Retina (tissue), 1 donor: ENCODE data around the gene SCYL1.
A peak's percentile ranks its signal among the peaks of the same experiment; 100 is the strongest.

Experiments used
- DNase-seq: peaks from one replicate; pipeline ENCODE4 v3.0.0-alpha.2; 2016

Gene SCYL1

GRCh38 chr11:65537620-65538231, 12.8 kb downstream of the SCYL1 start:
- no peak for DNase-seq

DNA sequence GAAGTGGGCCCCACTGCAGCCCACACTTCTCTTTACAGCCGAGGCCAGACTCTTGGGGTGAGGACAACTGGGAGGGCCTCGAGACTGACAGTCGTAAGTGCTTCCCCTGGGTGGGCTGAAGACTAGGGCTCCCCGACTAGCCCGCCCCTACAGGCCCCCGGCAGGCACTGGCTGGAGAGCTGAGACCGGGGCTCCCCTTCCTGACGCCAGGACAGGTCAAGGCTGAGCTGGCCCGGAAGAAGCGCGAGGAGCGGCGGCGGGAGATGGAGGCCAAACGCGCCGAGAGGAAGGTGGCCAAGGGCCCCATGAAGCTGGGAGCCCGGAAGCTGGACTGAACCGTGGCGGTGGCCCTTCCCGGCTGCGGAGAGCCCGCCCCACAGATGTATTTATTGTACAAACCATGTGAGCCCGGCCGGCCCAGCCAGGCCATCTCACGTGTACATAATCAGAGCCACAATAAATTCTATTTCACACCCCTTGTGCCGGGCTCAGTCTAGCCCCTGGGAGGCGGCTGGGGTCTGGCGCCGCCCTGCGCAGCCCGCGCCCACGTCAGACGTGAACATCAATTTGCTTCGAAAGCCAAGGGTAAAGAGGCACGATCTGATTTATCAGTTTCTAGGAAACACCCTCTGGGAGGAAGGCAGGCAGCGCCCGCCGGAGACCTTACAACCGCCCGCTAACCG, 13.5 kb downstream of the SCYL1 start:
- no peak for DNase-seq

GRCh38 chr11:65538915-65539743, 14.2 kb downstream of the SCYL1 start:
- peak; percentile 57 for DNase-seq

GRCh38 chr11:65539744-65540289, 14.9 kb downstream of the SCYL1 start:
- DNase-seq = no peak

GRCh38 chr11:65540290-65541092, 15.6 kb downstream of the SCYL1 start:
- DNase-seq = peak; percentile 91

GRCh38 chr11:65541093-65541982, 16.5 kb downstream of the SCYL1 start:
- no peak for DNase-seq

GRCh38 chr11:65542738-65543390, 18.0 kb downstream of the SCYL1 start:
- no peak for DNase-seq

DNA sequence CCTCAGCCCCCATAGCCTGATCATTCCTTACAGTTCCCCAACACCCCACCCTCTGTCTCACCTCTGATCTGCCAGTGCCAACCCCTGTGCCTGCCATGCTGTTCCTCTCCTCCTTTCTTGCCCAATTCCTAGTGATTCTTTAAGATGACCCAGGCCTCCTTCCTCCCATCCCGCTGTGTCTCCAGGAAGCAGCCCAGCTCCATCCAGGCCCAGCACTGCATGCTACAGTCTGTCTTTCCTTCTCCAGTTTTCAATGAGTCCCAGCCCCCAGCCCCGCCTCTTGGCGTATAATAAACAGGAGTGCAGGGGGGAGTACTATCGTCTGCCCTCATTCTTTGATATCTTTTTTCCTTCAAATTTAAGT, 21.0 kb downstream of the SCYL1 start:
- no peak for DNase-seq

GRCh38 chr11:65546217-65546958, 21.5 kb downstream of the SCYL1 start:
- peak; percentile 61 for DNase-seq

- no peak for DNase-seq
Measured at GRCh38 chr11:65547446-65548125, 22.7 kb downstream of the SCYL1 start.

GRCh38 chr11:65548395-65548794, 23.5 kb downstream of the SCYL1 start:
- no peak for DNase-seq

DNA sequence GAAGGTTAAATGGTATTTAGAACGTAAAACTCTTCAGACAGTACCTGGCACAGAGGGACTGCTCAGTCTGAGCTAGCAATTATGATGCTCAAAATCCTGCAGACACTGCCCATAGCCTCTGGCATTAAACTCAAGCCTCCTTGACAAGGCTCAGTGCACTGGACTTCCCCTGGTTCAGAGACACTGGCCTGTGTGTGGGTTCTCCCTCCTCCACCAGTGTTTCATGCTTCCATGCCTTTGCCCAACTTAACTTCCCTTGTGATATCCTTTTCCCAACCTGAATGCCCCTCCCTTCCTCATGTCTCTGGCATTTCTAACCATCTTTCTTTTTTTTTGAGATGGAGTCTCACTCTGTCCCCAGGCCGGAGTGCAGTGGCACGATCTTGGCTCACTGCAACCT, 24.2 kb downstream of the SCYL1 start:
- DNase-seq = no peak

DNA sequence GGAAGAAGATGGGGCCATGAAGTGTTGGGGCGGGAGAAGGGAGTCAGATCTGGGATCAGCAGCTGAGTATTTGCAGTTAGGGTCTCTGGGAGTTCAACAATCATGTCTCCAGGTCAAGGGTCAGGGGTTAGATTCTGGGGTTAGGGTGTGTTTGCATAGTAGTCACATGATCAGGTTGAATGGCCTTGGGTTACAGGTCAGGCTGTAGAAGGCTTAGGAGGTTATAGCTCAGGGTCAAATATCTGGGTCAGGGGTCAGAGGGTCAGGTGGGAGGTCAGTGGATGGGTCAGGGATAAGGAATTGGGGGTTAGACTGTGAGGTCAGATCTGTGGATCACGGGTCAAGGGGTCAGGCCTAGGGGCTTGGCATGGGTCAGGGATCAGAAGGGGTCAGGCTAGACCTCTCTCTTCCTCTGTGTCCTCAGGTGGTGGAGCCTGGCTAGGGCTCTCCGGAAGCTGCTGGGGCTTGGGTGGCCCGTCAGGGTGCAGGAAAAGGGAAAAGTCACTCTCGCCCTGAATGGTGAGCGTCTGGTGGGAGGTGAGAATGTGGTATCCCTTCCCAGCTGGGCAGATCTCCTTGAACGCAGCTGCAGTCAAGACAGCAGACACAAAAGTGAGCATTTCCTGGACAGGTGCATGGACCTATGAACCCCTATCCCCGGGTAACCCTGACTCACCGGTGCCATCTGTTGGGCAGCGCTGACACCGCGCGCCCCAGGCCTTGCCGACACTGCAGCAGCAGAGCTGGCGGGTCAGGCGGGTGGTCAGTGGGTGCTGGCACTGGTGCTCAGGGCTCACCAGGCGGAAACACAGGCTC, 26.9 kb downstream of the SCYL1 start:
- DNase-seq = peak; percentile 43

- DNase-seq = no peak
Measured at GRCh38 chr11:65552388-65552951, 27.6 kb downstream of the SCYL1 start.

DNA sequence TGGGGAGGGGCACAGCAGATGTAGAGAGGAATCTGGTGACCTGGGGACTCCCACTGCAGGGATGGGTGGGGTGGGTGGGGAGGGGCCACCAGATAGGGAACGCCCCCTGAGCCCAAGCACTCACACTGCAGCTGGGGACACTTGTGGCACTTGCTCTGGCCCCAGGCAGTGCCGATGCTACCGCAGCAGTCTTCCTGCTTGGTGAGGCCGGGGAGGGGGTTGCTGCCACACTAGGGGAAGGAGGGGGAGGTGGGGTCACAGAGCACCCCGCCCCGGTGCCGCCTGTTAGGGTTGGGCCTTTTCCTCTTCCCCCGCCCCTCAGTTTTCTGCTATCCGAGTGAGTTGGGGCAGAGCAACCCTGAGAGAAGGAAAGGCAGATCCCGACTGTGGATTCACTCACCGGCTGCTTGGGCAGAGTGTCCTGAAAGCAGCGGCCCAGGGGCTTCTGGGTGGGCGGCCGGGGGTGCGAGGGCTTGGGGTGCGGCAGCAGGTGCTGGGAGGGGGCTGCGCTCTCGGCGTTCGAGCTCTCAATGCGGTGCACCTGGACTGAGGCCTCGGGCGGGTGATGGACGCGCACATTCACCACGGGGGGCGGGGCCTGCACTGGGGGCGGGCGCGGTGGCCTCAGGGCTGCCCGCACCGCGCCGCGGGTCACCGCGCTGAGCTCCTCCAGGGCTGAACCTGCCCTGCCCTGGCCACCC, 28.6 kb downstream of the SCYL1 start:
- DNase-seq = no peak

- no peak for DNase-seq
Measured at GRCh38 chr11:65554057-65554818, 29.4 kb downstream of the SCYL1 start.

DNA sequence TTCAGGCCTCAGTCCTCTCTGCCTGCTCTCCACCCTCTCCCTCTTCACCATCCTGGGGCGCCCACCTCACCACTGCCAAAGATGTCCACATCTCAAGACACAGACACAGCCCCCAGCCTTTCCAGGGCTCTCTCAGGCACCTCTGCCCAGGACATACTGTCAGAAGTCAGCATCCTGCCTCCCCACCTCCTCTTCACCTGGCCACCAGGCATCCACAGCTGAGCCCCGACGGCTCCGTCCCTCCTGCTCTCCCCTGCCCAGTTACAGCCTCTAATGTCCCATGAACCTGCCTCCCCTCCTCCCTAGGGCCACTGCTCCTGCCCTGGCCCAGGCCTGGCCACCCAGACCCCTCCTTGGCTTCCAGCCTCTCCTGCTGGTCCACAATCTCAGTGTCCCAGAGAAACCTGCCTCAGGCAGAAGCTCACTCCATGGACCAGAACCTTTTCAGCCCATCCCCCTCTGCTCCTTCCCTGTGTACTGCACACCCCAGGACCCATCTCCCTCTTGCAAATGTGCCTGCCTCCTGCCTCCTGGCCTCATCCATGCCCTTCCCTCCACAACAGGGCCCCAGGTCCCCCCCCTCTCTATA, 30.1 kb downstream of the SCYL1 start:
- DNase-seq = no peak
